Endometrial microvascular endothelial cells (primary cell): Measurements from ENCODE around the gene TCEANC2. TPM values are rescaled to one million over a fixed set of nuclear protein-coding genes. Genes with fewer than 3 reads are reported as not detected.

Experiments
- in situ Hi-C: cut with HindIII; loops from 2 replicates; pipeline ENCODE4 v1.10.0; 2017; ENCODE audit warnings: low sequenced_read_pairs, low pct_unique_long_range_greater_than_20kb; ENCODE audit errors: inconsistent ontology term
- total RNA-seq: library from RNA; depleted of rRNA; stranded (reverse); fragments of >200 nt; gene quantifications from one replicate; pipeline ENCODE4 v1.2.3, GENCODE V29; 2015; ENCODE audit errors: inconsistent ontology term

Gene TCEANC2
- total RNA-seq, 1 donor from 2014 or later, result 4.5 TPM

DNA sequence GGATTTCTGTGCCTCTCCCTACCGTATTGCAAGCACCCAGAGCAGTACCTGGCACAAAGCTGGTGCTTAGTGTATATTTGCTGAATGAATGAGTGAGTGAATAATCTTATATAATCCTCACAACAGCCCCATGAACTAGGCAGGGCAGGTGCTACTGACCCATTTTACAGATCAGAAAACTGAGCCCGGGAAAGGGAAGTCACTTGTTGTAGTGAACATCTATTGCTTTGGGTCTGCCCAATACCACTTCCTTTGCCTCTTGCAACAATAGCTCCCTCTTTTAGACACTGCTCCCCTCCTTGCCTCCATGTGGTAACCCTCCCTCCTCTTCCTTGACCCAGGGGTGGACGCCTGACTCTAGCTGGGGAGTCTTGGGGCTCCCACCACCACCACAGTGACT, 96.3 kb downstream of the TCEANC2 start:
- in situ Hi-C loops, result no loop called here

DNA sequence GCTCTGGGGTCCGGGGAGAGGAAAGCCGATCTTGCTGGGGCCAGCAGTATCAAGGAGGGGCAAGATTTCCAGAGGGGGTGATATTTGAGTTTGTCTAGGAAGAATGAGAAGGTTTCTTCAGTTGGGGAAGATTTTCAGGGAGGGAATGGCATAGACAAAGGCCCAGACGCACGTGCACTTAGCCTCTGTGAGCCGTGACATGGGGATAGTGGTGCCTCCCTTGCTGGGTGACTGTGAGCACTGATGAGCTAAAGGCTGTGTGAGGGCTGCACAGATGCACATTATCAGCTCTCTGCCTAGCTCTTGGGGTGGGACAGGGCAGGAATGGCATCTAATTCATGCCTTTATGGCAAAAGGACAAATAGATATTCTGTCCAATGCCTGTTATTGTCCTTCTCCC, 97.6 kb downstream of the TCEANC2 start:
- in situ Hi-C loops, result no loop called here

DNA sequence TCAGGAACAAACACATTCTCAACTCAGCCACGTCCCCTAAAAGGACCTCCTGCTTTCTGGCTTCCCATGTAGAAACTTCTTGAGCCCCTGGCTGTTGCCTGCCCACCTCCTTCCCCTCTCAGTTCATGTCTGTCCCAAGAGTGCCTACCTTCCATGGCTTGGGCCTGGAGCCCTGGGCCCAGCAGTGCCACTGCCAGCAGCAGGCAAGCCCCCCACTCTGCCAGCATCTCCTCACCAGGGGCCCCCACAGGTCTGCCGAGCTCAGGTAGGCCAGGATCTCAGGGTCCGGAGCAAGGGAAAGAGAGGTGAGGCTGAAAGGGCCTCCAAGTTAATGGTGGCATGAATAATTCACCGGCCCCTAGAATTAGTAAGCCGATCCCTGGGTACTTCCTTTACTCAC, 99.3 kb downstream of the TCEANC2 start, which contains the start of gene CDCP2:
TSS of gene CDCP2 (minus strand) at position 305 of the 400 bp plus-strand sequence. CDS start at position 227, 78 bp downstream.
- in situ Hi-C loops, result no loop called here

DNA sequence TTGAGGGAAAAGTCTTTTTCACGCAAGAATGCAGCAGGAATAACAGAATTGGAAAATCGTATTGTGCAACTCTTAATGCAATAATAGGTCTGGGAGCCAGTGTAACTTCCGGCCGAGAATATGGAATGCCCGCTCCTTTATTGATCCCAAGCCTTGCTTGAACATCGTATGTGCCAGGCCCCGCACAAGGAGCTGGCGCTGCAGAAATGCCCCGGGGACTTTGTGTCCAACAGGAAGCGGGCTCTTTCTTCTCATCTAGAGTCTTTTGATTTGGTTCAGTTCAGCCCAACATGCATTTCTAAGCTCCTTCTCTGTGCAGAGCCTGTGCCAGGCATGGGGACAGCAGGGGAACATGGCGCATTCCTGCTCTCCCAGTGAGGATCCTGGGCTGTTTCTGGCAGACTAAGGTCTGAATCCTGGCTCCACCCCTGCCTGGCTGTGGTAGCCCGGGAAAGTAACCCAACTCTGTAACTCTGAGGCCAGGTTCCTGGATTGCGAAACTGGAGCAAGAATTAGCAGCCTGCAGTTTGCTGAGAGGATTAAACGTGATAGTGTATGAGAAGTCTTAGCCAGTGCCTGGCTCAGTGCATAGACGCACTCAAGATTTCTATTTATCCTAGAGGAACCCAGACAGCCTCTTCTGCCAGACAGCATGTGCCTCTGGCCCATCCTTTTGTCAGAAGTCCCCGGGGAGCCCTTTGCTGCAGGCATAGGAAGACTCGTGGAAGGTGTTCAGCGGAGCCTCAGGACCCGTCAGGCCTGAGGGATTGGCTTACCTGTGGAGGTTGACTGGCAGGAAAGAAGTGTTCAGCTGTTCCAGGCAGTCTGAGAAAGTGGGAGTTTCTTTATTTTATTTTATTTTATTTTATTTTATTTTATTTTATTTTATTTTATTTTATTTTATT, 100.4 kb downstream of the TCEANC2 start:
- in situ Hi-C loops, result no loop called here

Other genes with a start within 250 kb of the TCEANC2 start
- gene NDC1, start 215.3 kb upstream of the TCEANC2 start, total RNA-seq, result 39.8 TPM
- 22.6 TPM for gene YIPF1, start 163.8 kb upstream of the TCEANC2 start, total RNA-seq
- gene DIO1, start 159.4 kb upstream of the TCEANC2 start, total RNA-seq, result not detected
- 20.6 TPM for gene IFT25, start 107.9 kb upstream of the TCEANC2 start, total RNA-seq
- gene LRRC42, start 107.3 kb upstream of the TCEANC2 start, total RNA-seq, result 34.6 TPM
- gene LDLRAD1, start 35.4 kb upstream of the TCEANC2 start, total RNA-seq, result not detected
- gene TMEM59, start 404 bp upstream of the TCEANC2 start, total RNA-seq, result 201 TPM
- not detected for gene CDCP2, start 99.4 kb downstream of the TCEANC2 start, total RNA-seq
- gene CYB5RL, start 146.4 kb downstream of the TCEANC2 start, total RNA-seq, result 7.3 TPM
- 169 TPM for gene MRPL37, start 146.6 kb downstream of the TCEANC2 start, total RNA-seq